Fibroblast of pulmonary artery (primary cell): ENCODE data around the gene PLEKHG2.

Source experiments
- DNase-seq: peaks from one replicate; pipeline ENCODE4 v3.0.0-alpha.2; 2010; ENCODE audit warnings: low read depth
- H3K4me3 ChIP-seq: replicated peaks from 2 replicates; pipeline ENCODE4 v1.5.1; 2011; ENCODE audit warnings: low read depth, mild to moderate bottlenecking, control low read depth, low read length, moderate library complexity
- CTCF ChIP-seq: IDR thresholded peaks from 2 replicates; pipeline ENCODE4 v1.5.1; 2011; ENCODE audit warnings: mild to moderate bottlenecking, control low read depth, low read length, inconsistent platforms; ENCODE audit errors: missing control alignments

Gene PLEKHG2

DNA sequence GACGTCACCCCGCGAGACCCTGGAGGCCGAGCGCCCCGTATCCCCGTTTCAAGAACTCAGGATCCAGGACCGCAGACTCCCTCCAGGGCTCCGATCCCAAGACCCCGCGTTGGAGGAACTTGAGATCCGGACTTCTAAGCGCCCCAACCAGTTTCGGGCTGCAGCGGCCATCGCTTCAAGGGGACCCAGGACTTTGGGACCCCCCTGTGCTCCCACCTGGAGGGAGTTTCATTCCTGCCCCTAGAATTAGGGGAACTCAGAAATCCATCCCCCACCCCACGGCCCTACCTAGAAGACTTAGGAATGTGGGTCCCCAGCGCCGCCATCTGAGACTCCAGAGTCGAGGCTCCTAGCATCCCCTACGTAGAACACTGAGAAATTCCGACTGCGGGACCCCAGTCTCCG lies 400 bp downstream of the PLEKHG2 start:
- peak overlapping the region; percentile 97 for H3K4me3 ChIP-seq
- DNase-seq = no peak
- no peak for TF ChIP-seq CTCF

- no peak for TF ChIP-seq CTCF
- DNase-seq = peak; percentile 72
- H3K4me3 ChIP-seq = peak overlapping the region; percentile 97
Measured at GRCh38 chr19:39413272-39413910, 922 bp downstream of the PLEKHG2 start.

DNA sequence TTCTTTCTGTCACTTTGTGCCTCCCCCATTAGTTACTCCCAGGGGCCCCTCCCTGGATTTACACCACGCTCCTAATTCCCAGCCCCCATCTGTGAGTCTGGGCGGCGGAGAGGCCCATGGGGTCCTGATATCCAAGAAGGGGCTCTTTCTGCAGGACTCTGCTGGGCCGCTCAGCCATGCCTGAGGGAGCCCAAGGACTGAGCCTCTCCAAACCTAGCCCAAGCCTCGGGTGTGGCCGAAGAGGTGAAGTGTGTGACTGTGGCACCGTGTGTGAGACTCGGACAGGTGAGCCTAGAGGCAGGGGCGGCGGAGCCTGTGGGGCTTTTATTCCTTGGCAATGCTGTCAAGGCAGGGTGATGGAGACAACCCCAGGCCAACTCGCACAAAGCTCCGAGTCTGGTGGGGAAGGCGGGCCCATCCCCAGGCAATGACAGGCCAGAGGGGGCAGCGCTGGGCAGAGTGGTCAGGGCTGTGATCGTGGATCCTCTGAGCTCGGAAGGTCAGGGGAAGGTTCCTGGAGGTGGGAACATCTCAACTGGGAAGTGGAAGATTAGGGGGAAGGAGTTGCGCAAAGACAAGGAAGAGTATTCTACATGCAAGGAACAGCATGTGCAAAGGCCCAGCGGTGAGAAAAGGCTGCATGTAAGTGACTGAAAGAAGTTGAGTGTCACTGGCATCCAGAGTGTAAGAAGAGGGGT lies 1.6 kb downstream of the PLEKHG2 start:
- no peak for DNase-seq
- TF ChIP-seq CTCF = no peak
- peak overlapping the region; percentile 97 for H3K4me3 ChIP-seq

DNA sequence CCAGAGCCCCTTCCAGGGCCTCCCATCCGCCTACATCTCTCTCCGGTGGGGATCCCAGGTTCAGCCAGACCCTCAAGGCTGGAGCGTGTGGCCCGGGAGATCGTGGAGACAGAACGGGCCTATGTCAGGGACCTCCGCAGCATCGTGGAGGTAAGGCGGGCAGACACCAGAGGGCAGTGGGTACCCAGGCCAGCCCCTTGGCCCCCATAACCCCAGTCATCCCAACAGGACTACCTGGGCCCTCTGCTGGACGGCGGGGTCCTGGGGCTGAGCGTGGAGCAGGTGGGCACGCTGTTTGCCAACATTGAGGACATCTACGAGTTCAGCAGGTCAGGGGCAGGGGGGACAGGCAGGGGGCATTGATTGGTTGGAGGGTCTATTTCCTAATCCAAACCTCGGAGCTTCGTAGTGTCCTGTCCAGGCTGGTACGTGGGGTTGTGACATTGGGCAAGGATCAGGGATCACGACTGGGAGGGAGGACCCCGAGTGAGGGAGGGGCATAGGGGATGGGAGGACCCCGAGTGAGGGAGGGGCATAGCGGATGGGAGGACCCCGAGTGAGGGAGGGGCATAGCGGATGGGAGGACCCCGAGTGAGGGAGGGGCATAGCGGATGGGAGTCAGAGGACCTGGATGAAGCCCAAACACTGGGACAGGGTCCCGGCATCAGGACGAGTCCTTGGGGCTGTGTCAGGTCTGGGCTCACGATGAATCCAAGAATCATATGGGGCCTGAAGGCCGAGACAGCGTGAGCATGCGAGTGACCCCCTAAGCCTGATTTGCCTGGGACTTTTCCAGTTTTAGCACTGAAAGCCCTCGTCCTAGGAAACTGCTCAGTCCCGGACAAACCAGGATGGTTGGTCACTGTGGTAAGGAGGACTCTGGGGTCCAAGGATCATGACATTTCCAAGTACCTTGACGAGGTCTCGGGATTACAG lies 2.9 kb downstream of the PLEKHG2 start:
- H3K4me3 ChIP-seq = peak overlapping the region; percentile 97
- TF ChIP-seq CTCF = peak; percentile 6
- no peak for DNase-seq

- no peak for TF ChIP-seq CTCF
- DNase-seq = no peak
- no peak overlapping the region for H3K4me3 ChIP-seq
Measured at GRCh38 chr19:39416152-39417120, 4.0 kb downstream of the PLEKHG2 start.
